GM19468 (cell line): ENCODE measurements around the gene LYPLA2.
"Not testable (repeated sequence)": the region's sequence is repeated elsewhere in the genome, so short reads cannot be mapped to it uniquely, and the experiment has no call there.

ENCODE experiments used
- ATAC-seq: cut with Tn5 transposase; IDR thresholded peaks from one replicate; pipeline ENCODE4 v1.9.1; 2021; ENCODE audit warnings: mild to moderate bottlenecking, moderate library complexity, moderate number of reproducible peaks; ENCODE audit not compliant: unreplicated experiment; ENCODE audit errors: extremely low read depth

LYPLA2 gene

GRCh38 chr1:23799570-23800399 is 8.8 kb downstream of the LYPLA2 start:
- no peak for ATAC-seq

GRCh38 chr1:23800400-23801337 is 9.7 kb downstream of the LYPLA2 start, which contains the start of gene GALE:
Gene GALE (minus strand): TSS chr1:23800754. CDS start chr1:23799007, 1,747 bp downstream.
- peak; percentile 69 for ATAC-seq

GRCh38 chr1:23801338-23801748 is 10.4 kb downstream of the LYPLA2 start:
- ATAC-seq, result no peak

GRCh38 chr1:23801876-23802275 is 10.9 kb downstream of the LYPLA2 start:
- no peak for ATAC-seq

GRCh38 chr1:23802809-23803342 is 11.9 kb downstream of the LYPLA2 start:
- ATAC-seq, result not testable (repeated sequence)

- ATAC-seq, result no peak
Observed at GRCh38 chr1:23803674-23804073, 12.7 kb downstream of the LYPLA2 start.

GRCh38 chr1:23804183-23804835 is 13.4 kb downstream of the LYPLA2 start:
- no peak for ATAC-seq

GRCh38 chr1:23805025-23805424 is 14.1 kb downstream of the LYPLA2 start:
- ATAC-seq, result no peak

- ATAC-seq, result no peak
Observed at GRCh38 chr1:23806280-23806679, 15.3 kb downstream of the LYPLA2 start.

- ATAC-seq, result no peak
Observed at GRCh38 chr1:23807453-23807852, 16.5 kb downstream of the LYPLA2 start.

- peak; percentile 49 for ATAC-seq
Observed at GRCh38 chr1:23809751-23810171, 18.8 kb downstream of the LYPLA2 start.

- ATAC-seq, result no peak
Observed at GRCh38 chr1:23810818-23811540, 20.0 kb downstream of the LYPLA2 start.

GRCh38 chr1:23814016-23814415 is 23.1 kb downstream of the LYPLA2 start:
- no peak for ATAC-seq

- ATAC-seq, result no peak
Observed at GRCh38 chr1:23816361-23816760, 25.4 kb downstream of the LYPLA2 start.

- ATAC-seq, result no peak
Observed at GRCh38 chr1:23816906-23817305, 26.0 kb downstream of the LYPLA2 start.

GRCh38 chr1:23817633-23818032 is 26.7 kb downstream of the LYPLA2 start:
- no peak for ATAC-seq

GRCh38 chr1:23823767-23824166 is 32.8 kb downstream of the LYPLA2 start:
- ATAC-seq, result no peak

GRCh38 chr1:23824711-23825075 is 33.7 kb downstream of the LYPLA2 start:
- no peak for ATAC-seq

GRCh38 chr1:23825076-23825761 is 34.3 kb downstream of the LYPLA2 start, which contains the start of gene HMGCL:
Gene HMGCL (minus strand): TSS chr1:23825429. CDS start chr1:23825415, 14 bp downstream.
- ATAC-seq, result no peak
